Mesenchymal stem cell (in vitro differentiated cells and primary cell): ENCODE results near the gene BRIX1.

ENCODE experiments used
- DNase-seq: peaks from one replicate; pipeline ENCODE4 v3.0.0-alpha.2; 2013
- H2AFZ ChIP-seq: one replicate; pipeline ENCODE4 v1.6.1; 2013; ENCODE audit warnings: low read depth, mild to moderate bottlenecking, control low read depth, inconsistent platforms, low read length, moderate library complexity
- H2AK5ac ChIP-seq: 2 replicates; pipeline ENCODE4 v1.6.1; 2013; ENCODE audit warnings: low read length, moderate library complexity, mild to moderate bottlenecking, inconsistent platforms; ENCODE audit not compliant: severe bottlenecking
- H2BK120ac ChIP-seq: one replicate; pipeline ENCODE4 v1.6.1; 2013; ENCODE audit warnings: low read depth, mild to moderate bottlenecking, inconsistent platforms, low read length, moderate library complexity
- H2BK12ac ChIP-seq, 2 experiments: one replicate each; pipeline ENCODE4 v1.6.1; 2013; ENCODE audit warnings: inconsistent platforms in 2 of 2, low read length in 2 of 2, mild to moderate bottlenecking in 2 of 2, moderate library complexity in 2 of 2, control low read depth in 1 of 2
- H2BK15ac ChIP-seq: one replicate; pipeline ENCODE4 v1.6.1; 2013; ENCODE audit warnings: mild to moderate bottlenecking, low read depth, inconsistent platforms; ENCODE audit not compliant: poor library complexity, severe bottlenecking
- H2BK5ac ChIP-seq: 2 replicates; pipeline ENCODE4 v1.6.1; 2013; ENCODE audit warnings: low read depth, mild to moderate bottlenecking, low read length, control low read depth, inconsistent platforms; ENCODE audit not compliant: poor library complexity, severe bottlenecking
- H3K14ac ChIP-seq, 2 experiments: one replicate each; pipeline ENCODE4 v1.6.1; 2013; ENCODE audit warnings: inconsistent platforms in 2 of 2, low read length in 2 of 2, control low read depth in 1 of 2, mild to moderate bottlenecking in 1 of 2, moderate library complexity in 1 of 2
- H3K18ac ChIP-seq, 2 experiments: one replicate each; pipeline ENCODE4 v1.6.1; 2013; ENCODE audit warnings: inconsistent platforms in 2 of 2, low read length in 2 of 2, control low read depth in 1 of 2, low read depth in 1 of 2, mild to moderate bottlenecking in 1 of 2
- H3K23ac ChIP-seq, 2 experiments: one replicate each; pipeline ENCODE4 v1.6.1; 2013; ENCODE audit warnings: inconsistent platforms in 2 of 2, low read length in 2 of 2, mild to moderate bottlenecking in 2 of 2, moderate library complexity in 2 of 2, control low read depth in 1 of 2
- H3K27ac ChIP-seq: 2 replicates; pipeline ENCODE4 v1.5.1; 2013; ENCODE audit warnings: mild to moderate bottlenecking, moderate library complexity, low read length, control low read depth, inconsistent platforms; ENCODE audit not compliant: poor library complexity, severe bottlenecking
- H3K27me3 ChIP-seq, 2 experiments: 2 replicates each; pipeline versions ENCODE4 v1.6.1 to v1.7.0; 2013; ENCODE audit warnings: low read length in 2 of 2, mild to moderate bottlenecking in 2 of 2, moderate library complexity in 2 of 2, control low read depth in 1 of 2, inconsistent platforms in 1 of 2; ENCODE audit not compliant: control insufficient read depth in 1 of 2, insufficient read depth in 1 of 2
- H3K36me3 ChIP-seq, 2 experiments: 2 replicates each; pipeline versions ENCODE4 v1.6.1 to v1.7.0; 2013; ENCODE audit warnings: low read length in 2 of 2, control low read depth in 1 of 2, inconsistent platforms in 1 of 2, low read depth in 1 of 2, mild to moderate bottlenecking in 1 of 2; ENCODE audit not compliant: insufficient read depth in 2 of 2, control insufficient read depth in 1 of 2
- H3K4ac ChIP-seq, 2 experiments: one replicate each; pipeline ENCODE4 v1.6.1; 2013; ENCODE audit warnings: inconsistent platforms in 2 of 2, low read length in 2 of 2, mild to moderate bottlenecking in 2 of 2, moderate library complexity in 2 of 2, control low read depth in 1 of 2, low read depth in 1 of 2
- H3K4me1 ChIP-seq: 2 replicates; pipeline ENCODE4 v1.6.1; 2013; ENCODE audit warnings: low read depth, low read length, control low read depth; ENCODE audit not compliant: control insufficient read depth, insufficient read depth
- H3K4me2 ChIP-seq: 2 replicates; pipeline ENCODE4 v1.6.1; 2013; ENCODE audit warnings: low read length, mild to moderate bottlenecking, inconsistent platforms; ENCODE audit not compliant: poor library complexity, severe bottlenecking
- H3K4me3 ChIP-seq, 2 experiments: 2 replicates each; pipeline versions ENCODE4 v1.5.1 to v1.7.0; 2013; ENCODE audit warnings: low read length in 2 of 2, mild to moderate bottlenecking in 2 of 2, control low read depth in 1 of 2, low read depth in 1 of 2; ENCODE audit not compliant: insufficient read depth in 1 of 2
- H3K79me1 ChIP-seq: replicated peaks from 2 replicates; pipeline ENCODE4 v1.6.1; 2013; ENCODE audit warnings: mild to moderate bottlenecking, control low read depth, low read length, inconsistent platforms; ENCODE audit not compliant: poor library complexity, severe bottlenecking
- H3K9ac ChIP-seq: 2 replicates; pipeline ENCODE4 v1.7.0; 2013; ENCODE audit warnings: mild to moderate bottlenecking, low read length, moderate library complexity
- H3K9me3 ChIP-seq: 2 replicates; pipeline ENCODE4 v1.7.0; 2013; ENCODE audit warnings: mild to moderate bottlenecking, low read length; ENCODE audit not compliant: control insufficient read depth
- H4K8ac ChIP-seq: one replicate; pipeline ENCODE4 v1.6.1; 2013; ENCODE audit warnings: inconsistent platforms, mild to moderate bottlenecking, low read length, moderate library complexity
- H4K91ac ChIP-seq: one replicate; pipeline ENCODE4 v1.6.1; 2013; ENCODE audit warnings: mild to moderate bottlenecking, low read length, inconsistent platforms
- WGBS: methylation state at CpG from one replicate; pipeline ENCODE4 v1.1.7; 2013; ENCODE audit warnings: mixed read lengths; 5-methylcytosine and 5-hydroxymethylcytosine counted together

Gene BRIX1

GRCh38 chr5:34894716-34895115, 20.8 kb upstream of the BRIX1 start:
- H3K4me2 ChIP-seq, result no peak overlapping the region
- H3K79me1 ChIP-seq, result no peaks in the 10 kb centered on the region
- H3K4me1 ChIP-seq, result no peaks in the 10 kb centered on the region
- H3K4ac ChIP-seq, result no peak overlapping the region
- H3K9ac ChIP-seq, result no peak overlapping the region
- no peak for DNase-seq
- no peak overlapping the region for H2AK5ac ChIP-seq
- no peak overlapping the region for H2BK5ac ChIP-seq
- H3K23ac ChIP-seq, result no peak overlapping the region
- no peak overlapping the region for H4K91ac ChIP-seq
- no peak overlapping the region for H3K27ac ChIP-seq
- H3K14ac ChIP-seq, result no peak overlapping the region
- H4K8ac ChIP-seq, result no peak overlapping the region
- H3K27me3 ChIP-seq, result no peaks in the 10 kb centered on the region
- H2AFZ ChIP-seq, result no peak overlapping the region
- H3K4me3 ChIP-seq, result no peak overlapping the region
- no peak overlapping the region for H2BK12ac ChIP-seq
- H2BK120ac ChIP-seq, result no peak overlapping the region
- WGBS, result no CpG with 5 or more reads among the region's 1 CpG
- no peak overlapping the region for H2BK15ac ChIP-seq
- no peaks in the 10 kb centered on the region for H3K9me3 ChIP-seq
- peaks cover 0 to 6% of the 10 kb centered on the region in 2 experiments for H3K36me3 ChIP-seq
- no peak overlapping the region for H3K18ac ChIP-seq

GRCh38 chr5:34895641-34896419, 19.7 kb upstream of the BRIX1 start:
- no peak overlapping the region for H3K4me2 ChIP-seq
- no peak overlapping the region for H3K27ac ChIP-seq
- H3K4ac ChIP-seq, result no peak overlapping the region
- H3K27me3 ChIP-seq, result no peaks in the 10 kb centered on the region
- no peak overlapping the region for H2BK15ac ChIP-seq
- no peak overlapping the region for H3K23ac ChIP-seq
- no peak overlapping the region for H2BK12ac ChIP-seq
- no peaks in the 10 kb centered on the region for H3K79me1 ChIP-seq
- WGBS, result 96% methylated on average over 1 of the region's 2 CpGs
- H2AK5ac ChIP-seq, result peak overlapping the region; percentile 5
- H3K18ac ChIP-seq, result no peak overlapping the region
- H4K91ac ChIP-seq, result no peak overlapping the region
- DNase-seq, result no peak
- H4K8ac ChIP-seq, result no peak overlapping the region
- peaks cover 0 to 6% of the 10 kb centered on the region in 2 experiments for H3K36me3 ChIP-seq
- no peaks in the 10 kb centered on the region for H3K4me1 ChIP-seq
- no peak overlapping the region for H3K9ac ChIP-seq
- no peak overlapping the region for H2BK5ac ChIP-seq
- H3K9me3 ChIP-seq, result no peaks in the 10 kb centered on the region
- no peak overlapping the region for H2BK120ac ChIP-seq
- no peak overlapping the region for H3K4me3 ChIP-seq
- no peak overlapping the region for H3K14ac ChIP-seq
- H2AFZ ChIP-seq, result no peak overlapping the region

- Histone ChIP-seq H3K27me3 (no peaks in the 10 kb centered on the region), H3K9me3 (no peaks in the 10 kb centered on the region), H3K4me3 (no peak overlapping the region), H3K27ac (no peak overlapping the region), H2BK12ac (no peak overlapping the region), H3K18ac (no peak overlapping the region), H2AK5ac (no peak overlapping the region), H3K36me3 (peaks cover 0 to 13% of the 10 kb centered on the region in 2 experiments), H3K4me2 (no peak overlapping the region), H3K79me1 (peaks cover 1% of the 10 kb centered on the region), H3K4me1 (no peaks in the 10 kb centered on the region), H4K91ac (no peak overlapping the region), H3K23ac (no peak overlapping the region), H3K14ac (no peak overlapping the region), H4K8ac (no peak overlapping the region), H2AFZ (no peak overlapping the region), H2BK15ac (no peak overlapping the region), H2BK120ac (no peak overlapping the region), H3K4ac (no peak overlapping the region), H3K9ac (no peak overlapping the region), H2BK5ac (no peak overlapping the region)
- DNase-seq, result no peak
These were observed 17.9 kb upstream of the BRIX1 start for GRCh38 chr5:34897646-34898045.

GRCh38 chr5:34898258-34898895, 17.1 kb upstream of the BRIX1 start:
- WGBS, result 0% methylated on average over 3 of the region's 3 CpGs
- no peak overlapping the region for H3K4me3 ChIP-seq
- no peak overlapping the region for H2AFZ ChIP-seq
- no peak overlapping the region for H4K8ac ChIP-seq
- H3K18ac ChIP-seq, result no peak overlapping the region
- H3K23ac ChIP-seq, result no peak overlapping the region
- H3K9ac ChIP-seq, result no peak overlapping the region
- no peak overlapping the region for H2BK12ac ChIP-seq
- H3K14ac ChIP-seq, result no peak overlapping the region
- H3K4ac ChIP-seq, result no peak overlapping the region
- H2BK15ac ChIP-seq, result no peak overlapping the region
- H3K4me1 ChIP-seq, result no peaks in the 10 kb centered on the region
- H3K4me2 ChIP-seq, result no peak overlapping the region
- no peak overlapping the region for H2AK5ac ChIP-seq
- H3K27me3 ChIP-seq, result no peaks in the 10 kb centered on the region
- H3K79me1 ChIP-seq, result peaks cover 1% of the 10 kb centered on the region
- H3K36me3 ChIP-seq, result peaks cover 0 to 17% of the 10 kb centered on the region in 2 experiments
- no peaks in the 10 kb centered on the region for H3K9me3 ChIP-seq
- peak; percentile 76 for DNase-seq
- H4K91ac ChIP-seq, result no peak overlapping the region
- no peak overlapping the region for H2BK120ac ChIP-seq
- no peak overlapping the region for H2BK5ac ChIP-seq
- H3K27ac ChIP-seq, result no peak overlapping the region
